Measurements from ENCODE around the gene RAX.
"Not testable (repeated sequence)": the region's sequence is repeated elsewhere in the genome, so short reads cannot be mapped to it uniquely, and the experiment has no call there.

RAX gene

GRCh38 chr18:59272221-59272888 lies 899 bp downstream of the RAX start:
- no peak for DNase-seq (ENCODE audit: low read depth)

DNA sequence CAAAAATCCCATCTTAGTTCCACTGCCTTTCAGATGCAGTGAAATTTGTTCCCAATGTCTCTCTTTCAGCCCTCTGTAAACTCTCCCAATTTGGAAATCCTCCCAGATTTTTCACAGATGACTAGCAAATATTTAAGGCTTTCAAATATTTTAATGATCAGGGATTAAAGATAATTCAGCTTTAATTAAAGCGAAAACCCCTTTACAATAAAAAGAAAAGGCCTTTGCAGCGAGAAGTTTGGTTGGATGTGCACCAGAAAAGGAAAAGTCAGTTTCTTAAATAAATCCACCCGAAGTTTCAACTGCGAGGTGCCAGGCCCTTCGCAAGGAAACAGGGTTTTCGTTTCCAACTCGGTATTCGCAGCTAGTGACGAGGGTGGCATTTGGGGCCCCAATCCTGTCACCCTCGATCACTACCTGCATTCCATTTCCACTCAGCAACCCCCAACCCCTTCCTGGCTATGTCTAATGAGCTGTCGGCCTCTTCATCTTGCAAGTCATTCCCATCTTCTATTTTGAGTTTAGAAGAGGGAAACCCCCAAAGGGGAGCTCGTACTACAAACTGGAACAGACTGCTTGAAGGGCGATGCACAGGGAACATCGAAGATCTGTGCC lies 1.5 kb downstream of the RAX start:
- no peak for DNase-seq (ENCODE audit: low read depth)

- no peak for DNase-seq (ENCODE audit: low read depth)
Measured at GRCh38 chr18:59270689-59271257, 2.5 kb downstream of the RAX start.

- DNase-seq (ENCODE audit: low read depth): no peak
Measured at GRCh38 chr18:59269563-59270119, 3.6 kb downstream of the RAX start.

DNA sequence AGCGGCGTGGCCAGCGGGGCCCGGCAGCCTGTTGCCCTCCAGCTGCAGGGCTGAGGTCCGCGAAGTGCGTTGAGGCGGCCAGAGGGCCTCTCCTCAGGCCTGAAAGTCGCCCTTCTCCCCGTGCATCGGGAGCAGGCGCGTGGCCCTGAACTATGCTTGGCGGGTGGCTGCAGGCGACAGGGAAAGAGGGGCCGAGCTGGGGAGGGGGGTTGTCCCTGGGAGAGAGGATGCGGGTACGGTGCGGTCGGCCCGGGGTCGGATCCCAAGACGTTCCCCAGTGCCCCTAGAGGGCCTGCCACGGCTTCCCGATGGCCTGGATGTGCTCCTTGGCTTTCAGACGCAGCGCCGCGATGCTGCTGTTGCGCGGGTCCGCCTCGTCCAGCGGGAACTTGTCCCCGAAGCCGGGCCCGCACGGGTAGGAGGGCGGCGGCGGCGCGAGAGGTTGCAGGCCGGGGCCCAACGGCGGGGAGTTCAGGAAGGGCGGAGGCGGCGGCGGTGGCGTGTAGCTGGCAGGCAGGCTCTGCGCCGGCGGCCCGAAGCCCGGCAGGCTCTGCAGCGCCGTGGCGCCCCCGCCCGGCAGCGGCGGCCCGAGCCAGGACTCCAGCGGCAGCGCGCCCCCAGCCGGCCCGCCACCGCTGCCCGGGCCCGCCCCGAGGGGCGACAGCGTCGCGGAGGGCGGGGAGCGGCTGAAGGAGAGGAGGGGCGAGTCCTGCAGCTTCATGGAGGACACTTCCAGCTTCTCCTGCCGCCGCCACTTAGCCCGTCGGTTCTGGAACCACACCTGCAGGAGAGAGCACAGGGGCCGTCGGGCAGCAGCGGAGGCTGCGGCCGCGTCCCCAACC lies 4.3 kb downstream of the RAX start:
- no peak for DNase-seq (ENCODE audit: low read depth)

GRCh38 chr18:59268127-59268720 lies 5.0 kb downstream of the RAX start:
- no peak for DNase-seq (ENCODE audit: low read depth)

DNA sequence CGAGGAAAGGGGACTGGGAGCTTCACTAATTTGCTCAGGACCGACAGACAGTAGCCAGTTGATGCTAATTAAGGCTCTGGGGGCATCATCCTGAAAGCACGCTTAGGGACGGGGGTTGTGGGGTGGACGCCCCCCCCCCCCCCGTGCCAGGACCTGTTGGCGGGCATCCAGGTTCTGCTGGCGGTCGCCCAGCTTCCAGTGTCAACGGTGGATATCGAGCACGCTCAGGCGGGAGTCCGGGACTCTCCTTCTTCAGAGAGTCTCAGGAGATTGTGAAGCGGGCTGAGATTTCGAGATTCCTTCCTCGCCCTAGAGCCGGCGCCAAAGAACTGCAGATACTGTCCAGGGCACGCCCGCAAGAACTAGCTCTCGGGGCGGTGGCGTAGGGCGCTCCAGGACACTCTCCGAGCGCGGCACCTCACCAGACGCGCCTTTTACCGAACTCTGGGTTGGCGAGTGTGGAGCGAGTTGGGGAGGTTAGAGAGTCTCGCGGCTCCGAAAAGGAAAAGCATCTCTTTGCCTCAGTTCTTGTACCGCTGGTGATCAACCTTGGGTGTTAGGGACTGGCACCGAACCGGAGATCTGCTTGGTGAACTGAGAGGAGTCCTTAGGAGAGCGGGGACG lies 5.6 kb downstream of the RAX start:
- no peak for DNase-seq (ENCODE audit: low read depth)

DNA sequence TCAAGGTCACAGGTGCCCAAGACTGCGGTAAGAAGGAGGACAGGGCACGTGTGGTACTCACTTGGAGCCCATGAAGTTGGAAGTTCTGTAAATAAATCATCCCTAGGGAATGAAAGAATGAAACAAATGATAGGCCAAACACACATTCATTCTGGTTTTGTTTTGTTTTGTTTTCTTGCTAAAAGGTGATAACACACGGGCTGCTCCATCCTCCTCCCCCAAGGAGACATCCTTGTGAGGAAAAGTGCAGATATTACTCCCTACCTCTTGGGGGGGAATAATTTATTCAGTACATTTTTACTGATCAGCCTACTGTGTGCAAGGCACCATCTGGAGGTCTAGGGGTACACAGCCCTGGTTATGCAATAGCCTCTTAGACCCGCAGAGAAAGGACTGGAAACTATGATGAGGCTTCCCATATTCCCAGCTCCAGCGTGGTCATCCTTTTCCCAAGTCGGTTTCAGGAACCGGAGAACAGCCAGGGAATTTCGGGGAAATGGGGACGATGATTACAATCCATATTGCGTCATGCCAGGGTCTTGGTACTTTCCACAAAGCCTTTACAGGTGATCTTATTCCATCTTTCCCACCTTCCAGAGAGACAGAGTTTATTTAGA lies 6.3 kb downstream of the RAX start:
- DNase-seq (ENCODE audit: low read depth): no peak

- DNase-seq (ENCODE audit: low read depth): no peak
Measured at GRCh38 chr18:59266459-59266858, 6.8 kb downstream of the RAX start.

- no peak for DNase-seq (ENCODE audit: low read depth)
Measured at GRCh38 chr18:59265974-59266369, 7.3 kb downstream of the RAX start.

- DNase-seq (ENCODE audit: low read depth): no peak
Measured at GRCh38 chr18:59265246-59265973, 7.8 kb downstream of the RAX start.

GRCh38 chr18:59264651-59265245 lies 8.5 kb downstream of the RAX start:
- no peak for DNase-seq (ENCODE audit: low read depth)

DNA sequence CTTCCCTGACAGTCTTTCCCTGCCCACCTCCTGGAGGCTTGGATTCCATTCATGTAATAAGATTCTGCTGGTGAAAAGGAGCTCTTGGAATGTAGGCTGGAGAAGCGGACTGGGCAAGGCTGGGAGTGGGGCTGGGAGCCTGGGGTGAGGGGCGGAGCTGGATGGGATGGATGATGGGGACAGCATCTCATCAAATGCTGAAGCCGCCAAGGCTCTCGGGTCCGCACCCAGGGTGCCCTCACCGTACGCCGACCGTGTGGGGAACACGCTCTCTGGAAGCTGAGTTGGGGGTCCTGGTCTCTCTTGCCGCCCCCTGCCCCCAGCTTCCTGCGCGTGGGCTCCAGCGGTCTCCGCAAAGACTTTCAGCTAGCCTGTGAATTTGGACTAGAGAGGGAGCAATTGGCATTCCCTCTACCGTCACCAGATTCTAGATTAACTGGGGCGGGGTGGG lies 9.1 kb downstream of the RAX start:
- no peak for DNase-seq (ENCODE audit: low read depth)

DNA sequence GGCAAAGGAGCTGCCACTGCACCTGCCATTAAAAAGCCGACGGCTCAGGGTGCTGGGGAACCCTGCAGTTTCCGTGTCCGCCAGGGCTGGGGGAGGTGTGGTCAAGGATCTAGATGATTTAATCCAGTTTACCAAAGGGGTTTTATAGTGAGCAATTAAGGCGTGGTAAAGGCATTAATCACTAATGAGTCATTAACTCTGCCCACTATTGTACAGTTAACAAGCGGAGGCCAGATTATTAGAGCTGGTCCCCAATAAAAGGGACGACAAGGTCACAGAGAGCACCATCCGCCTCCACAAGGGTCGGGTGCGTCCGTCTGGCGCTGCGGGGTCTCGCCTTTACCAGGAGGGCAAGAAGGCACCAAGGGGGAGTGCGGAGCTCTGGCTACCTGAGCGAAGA lies 9.6 kb downstream of the RAX start:
- DNase-seq (ENCODE audit: low read depth): no peak

DNA sequence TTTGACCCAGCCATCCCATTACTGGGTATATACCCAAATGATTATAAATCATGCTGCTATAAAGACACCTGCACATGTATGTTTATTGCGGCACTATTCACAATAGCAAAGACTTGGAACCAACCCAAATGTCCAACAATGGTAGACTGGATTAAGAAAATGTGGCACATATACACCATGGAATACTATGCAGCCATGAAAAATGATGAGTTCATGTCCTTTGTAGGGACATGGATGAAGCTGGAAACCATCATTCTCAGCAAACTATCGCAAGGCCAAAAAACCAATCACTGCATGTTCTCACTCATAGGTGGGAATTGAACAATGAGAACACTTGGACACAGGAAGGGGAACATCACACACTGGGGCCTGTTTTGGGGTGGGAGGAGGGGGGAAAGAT lies 11.0 kb downstream of the RAX start:
- DNase-seq (ENCODE audit: low read depth): not testable (repeated sequence)

DNA sequence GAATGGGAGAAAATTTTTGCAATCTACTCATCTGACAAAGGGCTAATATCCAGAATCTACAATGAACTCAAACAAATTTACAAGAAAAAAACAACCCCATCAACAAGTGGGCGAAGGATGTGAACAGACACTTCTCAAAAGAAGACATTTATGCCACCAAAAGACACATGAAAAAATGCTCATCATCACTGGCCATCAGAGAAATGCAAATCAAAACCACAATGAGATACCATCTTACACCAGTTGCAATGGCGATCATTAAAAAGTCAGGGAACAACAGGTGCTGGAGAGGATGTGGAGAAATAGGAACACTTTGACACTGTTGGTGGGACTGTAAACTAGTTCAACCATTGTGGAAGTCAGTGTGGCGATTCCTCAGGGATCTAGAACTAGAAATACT lies 11.4 kb downstream of the RAX start:
- DNase-seq (ENCODE audit: low read depth): not testable (repeated sequence)

GRCh38 chr18:59255491-59255890 lies 17.8 kb downstream of the RAX start:
- not testable (repeated sequence) for DNase-seq (ENCODE audit: low read depth)

- no peak for DNase-seq (ENCODE audit: low read depth)
Measured at GRCh38 chr18:59249199-59249774, 24.0 kb downstream of the RAX start.

GRCh38 chr18:59246796-59247195 lies 26.5 kb downstream of the RAX start:
- DNase-seq (ENCODE audit: low read depth): no peak

GRCh38 chr18:59242906-59243305 lies 30.3 kb downstream of the RAX start:
- DNase-seq (ENCODE audit: low read depth): no peak
